Activated CD4-positive, CD25-positive, alpha-beta regulatory T cell treated with anti-CD3 and anti-CD28 coated beads, Interleukin-2, amount 50 U/mL, for 16 hours (primary cell): Measurements from ENCODE around the gene MYO16.
"Not testable (repeated sequence)": the region's sequence is repeated elsewhere in the genome, so short reads cannot be mapped to it uniquely, and the experiment has no call there.

Experiments used
- DNase-seq: peaks from one replicate; pipeline ENCODE4 v3.0.0-alpha.2; 2020; ENCODE audit warnings: low read depth, low spot score

Gene MYO16

DNA sequence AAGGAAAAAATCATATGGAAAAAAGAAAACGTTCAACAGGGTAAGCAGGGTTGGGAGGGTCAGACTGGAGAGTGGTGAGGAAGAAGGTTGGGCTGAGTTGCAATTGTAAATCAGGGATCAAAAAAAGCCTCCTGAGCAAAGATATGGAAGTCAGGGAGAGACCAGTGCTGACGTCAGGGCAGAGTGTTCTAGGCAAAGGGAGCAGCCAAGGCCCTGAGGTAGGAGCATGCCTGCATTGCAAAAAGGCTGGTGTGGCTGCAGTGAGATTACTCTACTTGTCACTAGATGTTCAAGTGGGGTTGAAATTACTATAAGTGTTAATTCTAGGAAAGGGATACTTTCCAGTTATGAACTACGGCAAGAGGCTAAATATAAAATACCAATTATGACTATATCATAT, 562.0 kb downstream of the MYO16 start:
- DNase-seq = no peak

GRCh38 chr13:109192306-109192705, 562.9 kb downstream of the MYO16 start:
- no peak for DNase-seq

DNA sequence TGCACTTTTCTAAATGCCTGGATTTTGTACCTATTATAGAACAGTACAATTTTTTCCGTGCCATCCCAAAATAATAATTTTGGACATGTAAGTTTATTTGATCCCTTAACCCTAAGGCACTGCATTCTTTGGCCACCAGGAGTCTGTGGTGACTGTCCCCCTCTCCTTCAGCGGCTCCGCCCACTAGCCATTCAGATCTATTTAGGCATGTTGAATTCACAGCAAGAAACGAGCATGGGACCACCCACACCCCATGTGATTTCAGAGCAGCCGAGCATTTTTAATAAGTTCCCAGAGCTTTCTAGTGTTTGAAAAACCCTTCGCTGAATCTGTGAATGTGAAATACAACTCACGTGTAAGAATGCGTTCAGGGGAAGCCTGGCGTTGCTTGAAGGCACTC, 567.5 kb downstream of the MYO16 start:
- DNase-seq = no peak

DNA sequence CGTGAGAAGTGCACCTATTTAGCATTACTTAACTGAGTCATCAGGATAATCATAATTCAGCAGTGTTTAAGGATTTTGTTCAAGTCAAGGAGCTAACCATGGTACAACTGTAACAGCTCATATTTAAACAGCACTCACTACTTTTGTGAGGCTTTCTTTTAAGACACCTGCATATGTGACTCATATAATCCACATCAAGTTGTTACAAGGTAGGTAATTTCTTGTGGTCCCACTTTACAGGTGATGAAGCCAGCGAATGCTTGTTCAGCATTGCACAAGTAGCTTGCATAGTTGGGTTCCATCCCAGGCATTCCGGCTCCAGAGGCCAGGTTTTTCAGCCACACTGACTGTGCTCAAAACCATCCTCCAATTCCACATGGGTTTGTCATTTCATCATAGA, 569.2 kb downstream of the MYO16 start:
- DNase-seq = no peak

- no peak for DNase-seq
Observed at GRCh38 chr13:109199280-109199679, 569.9 kb downstream of the MYO16 start.

DNA sequence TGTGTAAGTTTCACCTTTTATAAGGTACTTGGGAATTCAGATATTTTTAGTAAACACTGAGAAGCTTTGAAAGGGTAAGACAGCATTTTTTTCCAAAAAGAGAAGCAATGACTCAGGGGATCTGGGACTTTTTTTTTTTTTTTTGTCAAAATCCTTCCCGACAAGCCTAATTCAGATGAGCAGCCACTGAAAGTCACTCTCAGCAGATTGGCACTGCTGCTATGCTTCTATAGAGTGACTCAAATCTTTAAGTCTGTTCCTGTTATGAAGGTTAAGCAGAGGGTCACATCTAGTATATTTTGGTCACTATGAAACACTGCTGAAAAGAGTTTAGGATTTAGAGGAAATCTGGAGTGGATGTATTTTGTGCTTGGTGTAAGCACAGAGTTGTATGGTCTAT, 571.1 kb downstream of the MYO16 start:
- DNase-seq = no peak

DNA sequence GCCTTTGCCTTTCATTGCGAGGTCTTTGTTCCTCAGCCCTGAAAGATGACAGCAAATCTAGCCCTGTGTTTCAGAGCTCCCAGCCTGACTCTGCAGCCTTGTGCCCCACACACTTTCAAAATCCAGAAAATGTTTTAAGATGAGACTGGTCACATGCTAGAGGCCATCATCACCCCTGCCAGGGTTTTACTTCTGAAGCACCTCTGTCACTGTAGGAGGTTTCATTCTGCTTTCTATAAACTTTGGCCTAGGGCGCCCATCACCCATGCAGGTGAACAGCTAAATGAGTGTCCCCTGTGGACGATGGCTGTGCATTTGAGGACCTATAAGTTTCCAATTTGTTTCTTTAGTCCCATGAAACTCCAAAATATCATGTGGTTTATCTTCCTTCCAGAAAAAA, 574.2 kb downstream of the MYO16 start:
- DNase-seq = no peak

DNA sequence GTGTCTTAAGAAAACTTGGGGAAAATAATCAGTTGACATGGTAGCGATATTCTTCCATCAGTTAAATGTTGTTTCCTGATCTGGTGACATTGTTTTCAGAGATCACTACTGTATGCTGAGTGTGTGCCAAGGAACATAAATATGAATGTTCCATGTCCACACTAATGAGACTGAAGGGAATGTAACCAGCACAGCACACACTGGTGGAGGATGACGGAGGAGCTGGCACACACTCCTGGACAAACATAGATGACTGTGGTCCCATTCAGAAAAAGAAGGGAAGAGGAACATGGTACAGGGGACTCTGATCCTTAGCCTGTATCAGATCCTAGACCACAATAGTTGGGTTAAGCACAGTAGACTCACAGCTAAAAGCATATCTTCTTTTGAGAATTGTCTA, 574.8 kb downstream of the MYO16 start:
- DNase-seq = no peak

- DNase-seq = no peak
Observed at GRCh38 chr13:109204657-109205056, 575.2 kb downstream of the MYO16 start.

DNA sequence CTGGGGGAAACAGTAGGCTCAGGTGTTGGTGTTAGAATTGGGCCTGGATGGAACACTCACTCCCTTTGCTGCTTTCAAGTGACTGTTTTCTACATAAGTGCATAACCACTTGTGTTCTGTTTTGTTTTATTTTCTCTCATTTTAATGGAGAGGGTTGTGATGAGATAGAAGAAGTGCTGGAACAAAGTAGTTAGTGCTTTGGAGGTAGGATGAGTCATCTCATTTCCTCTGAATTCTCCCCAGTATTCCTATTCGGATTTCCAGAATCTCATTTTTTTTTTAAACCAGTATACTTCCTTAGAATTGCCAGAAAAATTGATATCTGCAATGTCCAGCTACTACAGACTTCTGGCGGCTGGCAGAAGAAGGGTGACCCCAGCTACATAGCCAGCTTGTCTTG, 575.9 kb downstream of the MYO16 start:
- no peak for DNase-seq

- no peak for DNase-seq
Observed at GRCh38 chr13:109206616-109207015, 577.2 kb downstream of the MYO16 start.

DNA sequence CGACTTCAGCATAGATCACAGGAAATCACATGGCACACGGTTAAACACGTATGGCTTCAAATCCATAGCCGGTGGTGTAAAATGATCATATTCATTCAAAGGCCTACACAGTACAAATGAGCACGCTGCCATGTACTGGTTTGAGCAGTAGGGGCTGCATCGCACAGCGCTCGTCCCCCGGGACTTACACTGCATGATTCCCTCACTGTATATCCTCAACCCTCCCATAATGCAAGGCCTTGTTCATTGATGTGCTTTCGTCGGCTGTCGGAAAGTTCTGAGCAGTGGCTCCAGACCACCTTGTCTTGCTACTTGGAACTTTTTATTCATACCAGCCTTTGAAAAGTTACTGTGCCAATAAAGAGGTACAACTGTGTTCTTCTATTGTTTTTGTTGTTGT, 578.2 kb downstream of the MYO16 start:
- no peak for DNase-seq

DNA sequence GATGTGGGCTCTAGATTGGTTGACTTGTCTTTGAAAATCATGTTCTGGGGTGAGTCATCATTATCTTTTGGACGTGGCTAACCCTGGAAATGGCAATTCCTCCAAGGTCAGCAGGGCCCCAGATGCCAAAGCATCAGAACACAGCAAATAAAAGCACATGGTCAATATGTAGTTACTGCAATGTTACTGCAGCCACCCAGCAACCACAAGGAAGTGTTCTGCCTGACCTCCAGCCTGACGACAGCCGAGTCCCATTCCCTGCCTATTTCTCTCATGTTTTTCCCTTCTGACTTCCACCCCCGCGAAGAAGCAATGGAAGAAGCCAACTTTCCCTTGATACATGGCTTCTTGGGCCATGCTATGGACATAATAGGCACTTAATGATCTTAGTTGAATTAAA, 579.1 kb downstream of the MYO16 start:
- no peak for DNase-seq

DNA sequence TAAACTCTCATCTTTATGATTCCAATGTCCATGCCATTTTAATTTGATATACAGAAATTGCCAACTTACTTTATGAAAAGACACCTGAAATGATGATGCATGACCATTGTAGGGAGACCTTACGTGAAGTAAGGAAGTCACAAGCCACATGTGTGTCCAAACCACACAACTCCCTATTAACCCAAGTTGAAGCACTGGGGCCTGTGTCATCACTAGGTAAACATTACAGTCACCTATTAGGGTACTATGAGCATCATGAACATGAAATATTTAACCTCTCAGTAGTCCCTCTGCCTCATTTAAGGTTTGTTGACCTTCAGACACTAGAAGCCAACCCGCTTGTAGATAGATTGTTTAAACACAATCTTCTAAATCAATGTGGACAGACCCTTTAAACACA, 580.1 kb downstream of the MYO16 start:
- DNase-seq = no peak

- DNase-seq = no peak
Observed at GRCh38 chr13:109211616-109212015, 582.2 kb downstream of the MYO16 start.

GRCh38 chr13:109212650-109213049, 583.2 kb downstream of the MYO16 start:
- no peak for DNase-seq

DNA sequence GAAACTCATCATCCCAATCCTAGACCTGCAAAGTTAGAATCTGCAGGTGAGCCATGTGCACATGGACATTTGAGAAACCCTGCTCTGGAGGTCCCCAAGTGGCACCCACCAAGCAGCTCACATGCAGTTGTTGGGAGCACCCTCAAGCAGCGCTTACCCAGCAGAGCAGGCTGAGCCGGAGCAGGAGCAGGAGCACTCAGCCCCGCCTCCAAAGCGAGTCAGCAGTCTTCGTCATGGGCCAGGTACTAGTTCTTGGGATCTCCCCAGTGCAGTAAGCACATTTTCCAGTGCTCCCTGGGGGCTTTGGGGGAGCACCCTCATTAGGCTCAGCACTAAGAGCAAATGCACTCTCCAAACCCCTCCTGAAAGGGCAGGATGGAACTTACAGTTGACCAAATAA, 584.3 kb downstream of the MYO16 start:
- DNase-seq = no peak

- DNase-seq = no peak
Observed at GRCh38 chr13:109214393-109214792, 585.0 kb downstream of the MYO16 start.

DNA sequence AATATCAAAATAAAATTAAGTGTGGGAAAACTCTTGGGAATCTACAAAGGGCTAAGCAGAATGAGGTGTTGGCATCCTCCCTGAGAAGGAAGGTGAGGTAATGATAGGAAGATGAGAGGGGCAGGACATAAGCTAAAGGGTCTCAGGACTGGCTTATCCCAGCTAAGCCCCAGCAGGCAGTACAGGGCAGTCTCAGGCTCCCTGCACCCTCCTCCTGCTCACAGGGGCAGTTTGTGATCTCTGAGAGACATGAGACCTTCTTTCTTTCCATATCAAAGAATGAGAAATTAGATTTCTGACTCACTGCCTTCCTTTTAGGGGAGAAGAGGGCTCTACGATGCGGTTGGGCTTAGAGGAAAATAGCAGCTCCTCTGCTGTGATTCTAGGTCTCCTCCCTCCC, 586.0 kb downstream of the MYO16 start:
- no peak for DNase-seq

DNA sequence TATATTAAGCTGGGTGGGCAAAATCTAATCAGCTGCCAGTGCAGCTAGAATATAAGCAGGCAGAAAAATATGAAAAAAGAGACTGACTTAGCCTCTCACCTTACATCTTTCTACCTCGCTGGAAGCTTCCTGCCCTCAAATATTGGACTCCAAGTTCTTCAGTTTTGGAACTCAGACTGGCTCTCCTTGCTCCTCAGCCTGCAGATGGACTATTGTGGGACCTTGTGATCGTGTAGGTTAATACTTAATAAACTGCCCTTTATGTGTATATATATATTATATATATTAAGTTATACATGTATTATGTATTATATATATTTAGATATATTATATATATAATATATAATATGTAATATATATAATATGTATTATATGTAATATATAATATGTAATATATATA, 588.1 kb downstream of the MYO16 start:
- not testable (repeated sequence) for DNase-seq

DNA sequence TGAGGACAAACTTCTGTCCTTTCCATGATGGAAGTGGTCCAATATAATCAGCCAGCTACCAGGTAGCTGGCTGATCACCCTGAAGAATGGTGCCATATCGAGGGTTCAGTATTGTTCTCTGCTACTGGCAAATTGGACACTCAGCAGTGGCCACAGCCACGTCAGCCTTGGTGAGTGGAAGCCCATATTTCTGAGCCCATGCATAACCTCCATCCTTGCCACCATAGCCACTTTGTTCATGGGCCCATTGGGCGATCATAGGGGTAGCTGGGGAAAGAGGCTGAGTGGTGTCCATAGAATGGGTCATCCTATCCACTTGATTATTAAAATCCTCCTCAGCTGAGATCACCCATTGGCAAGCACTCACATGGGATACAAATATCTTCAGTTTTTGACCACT, 591.2 kb downstream of the MYO16 start:
- DNase-seq = no peak

DNA sequence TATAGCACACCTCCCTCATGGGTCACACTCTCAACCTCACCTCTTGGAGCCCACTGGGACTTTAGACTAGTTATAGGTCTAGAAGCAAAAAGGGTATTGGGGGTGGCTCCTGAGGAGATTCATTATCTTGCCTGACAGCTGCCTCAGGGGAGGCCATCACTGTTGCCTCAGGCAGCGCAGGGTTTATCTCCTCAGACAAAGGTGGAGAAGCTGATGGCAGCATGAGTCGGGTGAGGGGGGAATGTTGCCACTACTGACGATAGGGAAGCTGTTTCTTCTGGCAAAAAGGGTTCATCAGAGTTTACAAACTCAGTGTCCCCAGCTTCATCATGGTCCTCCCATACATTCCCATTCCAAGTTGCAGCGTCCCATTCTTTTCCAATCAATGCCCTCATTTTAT, 594.6 kb downstream of the MYO16 start:
- DNase-seq = no peak

DNA sequence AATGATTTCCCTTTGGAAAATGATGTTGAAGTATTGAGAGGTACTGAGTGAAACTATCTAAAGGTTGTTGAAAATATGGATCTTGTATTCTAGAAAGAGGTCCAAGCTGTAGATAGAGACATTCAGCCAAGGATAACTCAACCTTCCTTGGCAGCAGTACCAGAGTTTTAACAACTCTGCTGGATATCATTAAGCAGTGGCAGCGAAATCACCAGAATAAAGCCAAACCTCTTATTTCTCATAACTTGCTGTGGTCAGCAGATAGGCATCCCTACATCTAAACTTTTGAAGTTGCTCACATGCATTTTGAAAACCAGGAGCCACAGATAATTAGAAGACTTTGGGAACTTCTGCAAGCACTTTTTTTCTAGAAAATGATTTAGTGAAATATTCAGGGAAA, 597.2 kb downstream of the MYO16 start:
- no peak for DNase-seq

GRCh38 chr13:109227344-109227940, 598.0 kb downstream of the MYO16 start:
- DNase-seq = no peak
